Breast epithelium (tissue), 3 donors: ENCODE data around the gene FBRS.

ENCODE experiments used
- POLR2A ChIP-seq: fragments of 450-650 bp; IDR thresholded peaks from one replicate; pipeline ENCODE4 v1.6.1; 2016; ENCODE audit warnings: antibody characterized with exemption, mild to moderate bottlenecking, moderate library complexity
- POLR2AphosphoS5 ChIP-seq, 3 donors: sonication (generic); formaldehyde crosslinking; IDR thresholded peaks; one replicate each; pipeline ENCODE4 v1.6.1; 2017; ENCODE audit warnings: antibody characterized with exemption in 3 of 3
- TF ChIP-seq, protein P1 (sequence below), 3 donors: fragments of 450-650 bp; IDR thresholded peaks; one replicate each; pipeline ENCODE4 v1.5.1; 2016 to 2017; ENCODE audit warnings: antibody characterized with exemption in 3 of 3, mild to moderate bottlenecking in 3 of 3, moderate library complexity in 3 of 3

DNA sequence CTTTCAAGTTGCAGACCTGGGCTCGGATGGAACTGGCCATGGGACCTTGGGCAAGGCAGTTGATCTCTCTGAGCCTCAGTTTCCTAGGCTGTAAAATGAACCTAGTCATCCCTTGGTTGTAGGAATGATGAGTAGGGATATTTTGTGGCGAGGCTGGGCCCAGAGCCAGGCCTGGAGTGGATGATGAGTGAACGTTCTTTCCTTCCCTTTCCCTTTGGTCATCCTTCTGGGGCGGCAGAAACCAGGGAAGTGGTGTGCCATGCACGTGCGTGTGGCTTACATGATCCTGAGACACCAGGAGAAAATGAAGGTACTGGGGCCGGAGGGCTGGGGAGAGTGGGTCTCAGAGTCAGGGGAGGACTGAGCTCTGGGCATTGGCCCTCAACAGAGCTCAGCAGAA lies 8.4 kb downstream of the FBRS start:
- TF ChIP-seq, protein P1, sequence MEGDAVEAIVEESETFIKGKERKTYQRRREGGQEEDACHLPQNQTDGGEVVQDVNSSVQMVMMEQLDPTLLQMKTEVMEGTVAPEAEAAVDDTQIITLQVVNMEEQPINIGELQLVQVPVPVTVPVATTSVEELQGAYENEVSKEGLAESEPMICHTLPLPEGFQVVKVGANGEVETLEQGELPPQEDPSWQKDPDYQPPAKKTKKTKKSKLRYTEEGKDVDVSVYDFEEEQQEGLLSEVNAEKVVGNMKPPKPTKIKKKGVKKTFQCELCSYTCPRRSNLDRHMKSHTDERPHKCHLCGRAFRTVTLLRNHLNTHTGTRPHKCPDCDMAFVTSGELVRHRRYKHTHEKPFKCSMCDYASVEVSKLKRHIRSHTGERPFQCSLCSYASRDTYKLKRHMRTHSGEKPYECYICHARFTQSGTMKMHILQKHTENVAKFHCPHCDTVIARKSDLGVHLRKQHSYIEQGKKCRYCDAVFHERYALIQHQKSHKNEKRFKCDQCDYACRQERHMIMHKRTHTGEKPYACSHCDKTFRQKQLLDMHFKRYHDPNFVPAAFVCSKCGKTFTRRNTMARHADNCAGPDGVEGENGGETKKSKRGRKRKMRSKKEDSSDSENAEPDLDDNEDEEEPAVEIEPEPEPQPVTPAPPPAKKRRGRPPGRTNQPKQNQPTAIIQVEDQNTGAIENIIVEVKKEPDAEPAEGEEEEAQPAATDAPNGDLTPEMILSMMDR (IDR thresholded peaks at IDR 0.05): no peak
- TF ChIP-seq POLR2AphosphoS5 (IDR thresholded peaks at IDR 0.05) (no peak), POLR2A (no peak)
